Retinal pigment epithelial cell (primary cell): ENCODE results near the gene BAIAP2.

ENCODE experiments used
- DNase-seq: peaks from one replicate; pipeline ENCODE4 v3.0.0-alpha.2; 2010; ENCODE audit warnings: low read depth
- H3K4me3 ChIP-seq: 2 replicates; pipeline ENCODE4 v1.5.1; 2011; ENCODE audit warnings: mild to moderate bottlenecking, low read length, control low read depth, moderate library complexity
- CTCF ChIP-seq: conservative IDR thresholded peaks from 2 replicates; pipeline ENCODE4 v1.5.1; 2011; ENCODE audit warnings: low read depth, low read length, control low read depth, inconsistent platforms

BAIAP2 gene

DNA sequence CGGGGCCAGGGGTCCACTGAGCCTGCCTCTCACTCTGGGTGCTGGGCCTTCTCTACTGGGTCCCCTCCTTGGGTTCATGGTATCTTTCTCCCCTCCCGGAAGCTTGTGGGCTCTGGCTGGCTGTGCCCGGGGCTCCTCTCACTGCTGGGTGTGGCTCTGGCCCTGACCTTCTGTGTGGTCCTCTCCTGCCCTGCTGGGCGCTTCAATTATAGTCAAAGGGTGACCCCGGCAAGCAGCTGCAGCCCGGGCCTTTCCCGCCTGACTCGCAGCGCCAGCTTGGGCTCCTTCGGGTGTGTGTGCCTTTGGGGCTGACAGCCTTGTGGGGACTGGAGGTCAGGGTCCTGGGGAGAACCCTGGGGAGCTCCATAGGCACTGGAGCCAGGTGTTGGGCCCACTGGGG lies 76.1 kb downstream of the BAIAP2 start:
- no peak for DNase-seq
- no peak overlapping the region for H3K4me3 ChIP-seq
- TF ChIP-seq CTCF: no peak

- no peak for TF ChIP-seq CTCF
- no peak for DNase-seq
- no peak overlapping the region for H3K4me3 ChIP-seq
Observed at GRCh38 chr17:81112450-81112849, 77.5 kb downstream of the BAIAP2 start.

DNA sequence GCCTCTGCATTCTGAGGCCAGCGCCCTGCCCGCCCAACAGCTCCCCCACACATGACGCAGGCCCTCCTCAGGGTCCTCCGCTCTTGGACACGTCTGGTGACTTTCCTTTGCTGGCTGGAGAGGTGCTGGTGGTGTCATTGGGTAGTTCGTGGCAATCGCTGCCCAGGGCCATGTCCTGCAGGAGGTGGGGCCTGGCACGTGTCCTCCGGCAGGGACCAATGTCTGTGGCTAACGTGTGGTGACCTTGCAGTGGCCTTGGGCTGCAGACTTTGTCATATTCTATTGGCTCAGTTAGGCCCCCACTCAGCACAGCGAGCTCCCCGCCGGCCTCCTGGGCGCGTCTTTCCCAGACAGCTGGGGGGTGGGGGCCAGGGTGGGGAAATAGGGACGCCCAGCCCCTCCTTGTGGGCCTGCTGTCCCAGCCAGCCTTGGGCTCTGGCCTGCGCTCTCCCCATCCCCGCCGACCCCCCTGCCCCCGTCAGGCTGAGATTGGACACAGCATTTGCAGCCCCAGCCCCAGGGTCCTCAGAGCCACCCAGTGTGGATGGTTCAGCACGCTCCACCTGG lies 78.3 kb downstream of the BAIAP2 start:
- no peak overlapping the region for H3K4me3 ChIP-seq
- TF ChIP-seq CTCF: no peak
- DNase-seq: no peak

- H3K4me3 ChIP-seq: no peak overlapping the region
- no peak for TF ChIP-seq CTCF
- DNase-seq: no peak
Observed at GRCh38 chr17:81114351-81115093, 79.6 kb downstream of the BAIAP2 start.

GRCh38 chr17:81115219-81115618 lies 80.3 kb downstream of the BAIAP2 start:
- TF ChIP-seq CTCF: no peak
- no peak overlapping the region for H3K4me3 ChIP-seq
- DNase-seq: no peak

DNA sequence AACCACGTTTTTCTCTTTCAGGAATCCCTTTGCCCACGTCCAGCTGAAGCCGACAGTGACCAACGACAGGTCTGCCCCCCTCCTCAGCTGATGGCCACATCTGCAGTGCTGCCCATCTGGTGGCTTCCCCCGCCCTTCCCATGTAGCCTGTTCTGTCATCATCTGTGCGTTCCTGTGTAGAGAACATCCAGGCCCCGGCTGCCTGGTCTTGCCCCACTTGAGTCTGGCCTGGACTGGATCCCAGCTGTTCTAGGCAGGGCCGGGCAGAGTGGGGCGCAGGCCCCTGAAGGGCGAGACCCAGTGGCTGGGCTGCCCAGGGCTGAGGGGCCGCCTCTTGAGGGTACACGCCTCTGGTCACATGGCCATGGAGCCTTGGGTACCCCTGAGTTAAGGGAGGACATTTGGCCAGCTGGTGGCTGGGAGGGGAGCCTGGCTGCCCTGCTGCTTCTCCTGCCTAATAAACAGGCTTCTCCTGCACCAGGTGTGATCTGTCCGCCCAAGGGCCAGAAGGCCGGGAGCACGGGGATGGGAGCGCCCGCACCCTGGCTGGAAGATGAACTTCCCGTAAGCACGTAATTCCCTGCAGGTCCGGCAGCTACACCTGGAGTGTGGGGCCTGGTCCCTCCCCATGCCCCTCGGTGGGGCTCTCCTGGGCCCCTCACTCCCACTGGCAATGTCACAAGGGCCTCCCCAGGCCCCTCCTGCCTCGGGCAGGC lies 81.0 kb downstream of the BAIAP2 start:
- no peak overlapping the region for H3K4me3 ChIP-seq
- no peak for DNase-seq
- no peak for TF ChIP-seq CTCF
